ENCODE results near the gene MUC6.

Gene MUC6, protein sequence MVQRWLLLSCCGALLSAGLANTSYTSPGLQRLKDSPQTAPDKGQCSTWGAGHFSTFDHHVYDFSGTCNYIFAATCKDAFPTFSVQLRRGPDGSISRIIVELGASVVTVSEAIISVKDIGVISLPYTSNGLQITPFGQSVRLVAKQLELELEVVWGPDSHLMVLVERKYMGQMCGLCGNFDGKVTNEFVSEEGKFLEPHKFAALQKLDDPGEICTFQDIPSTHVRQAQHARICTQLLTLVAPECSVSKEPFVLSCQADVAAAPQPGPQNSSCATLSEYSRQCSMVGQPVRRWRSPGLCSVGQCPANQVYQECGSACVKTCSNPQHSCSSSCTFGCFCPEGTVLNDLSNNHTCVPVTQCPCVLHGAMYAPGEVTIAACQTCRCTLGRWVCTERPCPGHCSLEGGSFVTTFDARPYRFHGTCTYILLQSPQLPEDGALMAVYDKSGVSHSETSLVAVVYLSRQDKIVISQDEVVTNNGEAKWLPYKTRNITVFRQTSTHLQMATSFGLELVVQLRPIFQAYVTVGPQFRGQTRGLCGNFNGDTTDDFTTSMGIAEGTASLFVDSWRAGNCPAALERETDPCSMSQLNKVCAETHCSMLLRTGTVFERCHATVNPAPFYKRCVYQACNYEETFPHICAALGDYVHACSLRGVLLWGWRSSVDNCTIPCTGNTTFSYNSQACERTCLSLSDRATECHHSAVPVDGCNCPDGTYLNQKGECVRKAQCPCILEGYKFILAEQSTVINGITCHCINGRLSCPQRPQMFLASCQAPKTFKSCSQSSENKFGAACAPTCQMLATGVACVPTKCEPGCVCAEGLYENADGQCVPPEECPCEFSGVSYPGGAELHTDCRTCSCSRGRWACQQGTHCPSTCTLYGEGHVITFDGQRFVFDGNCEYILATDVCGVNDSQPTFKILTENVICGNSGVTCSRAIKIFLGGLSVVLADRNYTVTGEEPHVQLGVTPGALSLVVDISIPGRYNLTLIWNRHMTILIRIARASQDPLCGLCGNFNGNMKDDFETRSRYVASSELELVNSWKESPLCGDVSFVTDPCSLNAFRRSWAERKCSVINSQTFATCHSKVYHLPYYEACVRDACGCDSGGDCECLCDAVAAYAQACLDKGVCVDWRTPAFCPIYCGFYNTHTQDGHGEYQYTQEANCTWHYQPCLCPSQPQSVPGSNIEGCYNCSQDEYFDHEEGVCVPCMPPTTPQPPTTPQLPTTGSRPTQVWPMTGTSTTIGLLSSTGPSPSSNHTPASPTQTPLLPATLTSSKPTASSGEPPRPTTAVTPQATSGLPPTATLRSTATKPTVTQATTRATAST (N-terminal part only)

DNA sequence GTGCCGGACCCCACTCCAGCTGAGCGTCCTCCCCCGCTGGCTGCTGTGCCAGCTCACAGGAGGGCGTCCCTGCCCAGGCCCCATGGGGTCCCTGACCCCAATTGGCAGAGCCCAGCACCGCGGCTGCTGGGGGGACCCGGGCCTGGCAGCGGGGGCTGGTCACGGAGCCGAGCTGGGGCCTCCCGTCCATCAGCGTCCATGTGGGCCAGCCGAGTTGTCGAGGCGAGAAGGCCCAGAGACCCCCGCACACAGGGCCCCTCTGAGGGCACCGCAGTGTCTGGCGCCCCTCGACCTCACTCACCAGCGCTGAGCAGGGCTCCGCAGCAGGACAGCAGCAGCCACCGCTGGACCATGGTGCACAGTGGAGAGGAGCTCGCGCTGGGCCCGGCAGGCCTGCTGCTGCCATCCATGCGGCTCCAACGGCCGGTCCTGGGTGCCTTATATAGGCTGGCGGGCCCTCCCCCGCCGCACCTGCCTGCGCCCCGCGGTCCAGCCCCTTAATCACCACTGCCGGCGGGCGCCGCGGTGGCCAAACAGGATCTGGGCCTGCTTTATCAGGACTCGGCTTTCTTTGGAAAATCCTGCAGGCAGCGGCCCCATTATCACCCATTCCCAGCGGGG lies at the start of gene MUC6:
TSS of gene MUC6 (minus strand) at position 416 of the 621 bp plus-strand sequence. CDS start at position 353, 63 bp downstream.
- TF ChIP-seq POLR2A (IDR thresholded peaks at IDR 0.05; ENCODE audit: low read length): no peak
- TF ChIP-seq GATA1 (IDR thresholded peaks at IDR 0.05; ENCODE audit: low read depth, low read length): no peak
- DNase-seq: no peak

DNA sequence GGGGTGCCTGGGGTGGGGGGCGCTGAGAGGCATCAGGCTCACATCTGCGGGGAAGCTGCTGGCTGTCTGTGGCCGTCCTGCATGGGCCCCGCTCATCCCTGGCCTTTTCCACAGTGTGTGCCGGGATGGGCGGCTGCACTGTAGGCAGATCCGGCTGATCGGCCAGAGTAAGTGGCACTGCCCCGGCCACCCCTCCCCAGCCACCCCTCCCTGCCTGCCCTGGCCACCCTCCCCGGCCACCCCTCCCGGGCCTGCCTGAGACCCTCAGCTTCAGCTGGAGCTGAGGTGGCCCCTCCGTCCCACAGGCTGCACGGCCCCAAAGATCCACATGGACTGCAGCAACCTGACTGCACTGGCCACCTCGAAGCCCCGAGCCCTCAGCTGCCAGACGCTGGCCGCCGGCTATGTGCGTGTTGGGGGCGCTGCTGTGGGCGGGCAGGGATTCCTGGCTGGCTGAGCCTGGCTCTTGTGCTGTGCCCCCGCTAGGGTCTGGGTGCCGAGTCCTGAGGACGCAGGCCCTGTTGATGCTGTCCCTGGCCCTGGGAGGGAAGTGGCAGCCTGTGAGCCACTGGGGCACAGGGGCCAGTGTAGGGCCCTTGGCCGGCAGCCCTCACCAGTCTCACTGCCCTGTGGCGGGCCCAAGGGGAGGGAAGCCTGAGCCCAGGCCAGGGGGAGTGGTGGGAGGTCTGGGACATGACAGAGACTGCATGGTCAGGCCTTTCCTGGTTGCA lies 49.1 kb upstream of the MUC6 start:
- no peak for DNase-seq
- TF ChIP-seq GATA1 (IDR thresholded peaks at IDR 0.05; ENCODE audit: low read depth, low read length) (no peak), POLR2A (IDR thresholded peaks at IDR 0.05; ENCODE audit: low read length) (no peak)

DNA sequence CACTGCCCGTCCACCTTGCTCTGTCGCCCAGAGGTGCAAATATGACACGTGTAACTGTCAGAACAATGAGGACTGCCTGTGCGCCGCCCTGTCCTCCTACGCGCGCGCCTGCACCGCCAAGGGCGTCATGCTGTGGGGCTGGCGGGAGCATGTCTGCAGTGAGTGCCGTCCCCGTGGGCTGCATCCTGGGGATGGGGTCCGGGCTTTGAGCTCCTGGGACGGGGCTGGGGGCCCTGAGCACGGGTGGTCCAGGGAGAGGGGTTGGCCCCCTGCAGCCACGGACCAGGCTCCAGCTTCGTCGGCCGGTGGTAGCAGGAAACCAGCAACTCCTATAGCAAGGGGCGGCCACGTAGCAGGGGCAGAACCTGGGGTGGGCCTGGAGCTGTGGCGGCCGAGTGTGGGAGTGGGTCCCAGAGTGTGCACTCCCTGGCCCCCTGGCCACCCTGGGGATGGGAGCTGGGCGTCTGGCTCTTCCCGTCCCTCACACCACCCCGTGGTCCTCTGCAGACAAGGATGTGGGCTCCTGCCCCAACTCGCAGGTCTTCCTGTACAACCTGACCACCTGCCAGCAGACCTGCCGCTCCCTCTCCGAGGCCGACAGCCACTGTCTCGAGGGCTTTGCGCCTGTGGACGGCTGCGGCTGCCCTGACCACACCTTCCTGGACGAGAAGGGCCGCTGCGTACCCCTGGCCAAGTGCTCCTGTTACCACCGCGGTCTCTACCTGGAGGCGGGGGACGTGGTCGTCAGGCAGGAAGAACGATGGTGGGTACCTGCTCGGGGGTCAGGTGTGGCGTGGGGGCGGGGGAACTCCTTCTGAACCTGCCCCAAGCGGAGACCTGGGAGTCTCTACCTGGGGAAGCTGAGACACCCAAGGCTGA lies 48.3 kb upstream of the MUC6 start:
- no peak for DNase-seq
- TF ChIP-seq POLR2A (IDR thresholded peaks at IDR 0.05; ENCODE audit: low read length): no peak
- no peak for TF ChIP-seq GATA1 (IDR thresholded peaks at IDR 0.05; ENCODE audit: low read depth, low read length)

DNA sequence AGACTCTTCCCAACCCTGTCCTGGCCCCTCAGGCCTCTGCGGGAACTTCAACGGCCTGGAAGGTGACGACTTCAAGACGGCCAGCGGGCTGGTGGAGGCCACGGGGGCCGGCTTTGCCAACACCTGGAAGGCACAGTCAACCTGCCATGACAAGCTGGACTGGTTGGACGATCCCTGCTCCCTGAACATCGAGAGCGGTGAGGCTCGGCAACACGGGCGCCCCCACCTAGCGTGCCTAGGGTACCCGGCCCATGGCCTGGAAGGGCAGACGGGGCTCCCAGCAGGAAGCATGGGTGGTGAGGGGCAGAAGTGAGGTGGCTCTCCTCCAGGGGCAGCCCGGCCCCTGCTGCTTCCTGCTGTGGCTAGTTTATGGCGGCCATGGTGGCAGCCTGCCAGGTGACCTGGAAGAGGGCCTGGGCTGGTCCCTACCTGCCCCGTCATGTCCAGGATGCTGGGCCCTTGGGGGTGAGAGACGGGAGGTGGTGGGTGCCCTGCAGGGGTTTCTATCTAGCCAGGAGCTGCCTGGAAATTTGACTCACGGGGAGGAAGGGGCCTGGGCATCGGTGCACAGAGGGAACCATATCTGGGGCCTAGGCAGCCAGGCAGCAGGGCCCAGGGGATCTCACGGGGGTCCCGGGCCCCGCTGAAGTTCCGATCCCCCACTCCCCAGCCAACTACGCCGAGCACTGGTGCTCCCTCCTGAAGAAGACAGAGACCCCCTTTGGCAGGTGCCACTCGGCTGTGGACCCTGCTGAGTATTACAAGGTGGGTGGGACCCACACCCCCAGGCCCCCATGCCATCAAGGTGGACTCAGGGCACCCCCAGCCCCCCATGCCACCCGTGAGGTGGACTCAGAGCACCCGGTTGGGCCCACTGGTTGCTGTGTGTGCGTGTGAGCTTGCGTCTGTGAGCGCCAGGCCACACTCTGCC lies 47.4 kb upstream of the MUC6 start:
- no peak for DNase-seq
- TF ChIP-seq GATA1 (IDR thresholded peaks at IDR 0.05; ENCODE audit: low read depth, low read length) (no peak), POLR2A (IDR thresholded peaks at IDR 0.05; ENCODE audit: low read length) (no peak)

DNA sequence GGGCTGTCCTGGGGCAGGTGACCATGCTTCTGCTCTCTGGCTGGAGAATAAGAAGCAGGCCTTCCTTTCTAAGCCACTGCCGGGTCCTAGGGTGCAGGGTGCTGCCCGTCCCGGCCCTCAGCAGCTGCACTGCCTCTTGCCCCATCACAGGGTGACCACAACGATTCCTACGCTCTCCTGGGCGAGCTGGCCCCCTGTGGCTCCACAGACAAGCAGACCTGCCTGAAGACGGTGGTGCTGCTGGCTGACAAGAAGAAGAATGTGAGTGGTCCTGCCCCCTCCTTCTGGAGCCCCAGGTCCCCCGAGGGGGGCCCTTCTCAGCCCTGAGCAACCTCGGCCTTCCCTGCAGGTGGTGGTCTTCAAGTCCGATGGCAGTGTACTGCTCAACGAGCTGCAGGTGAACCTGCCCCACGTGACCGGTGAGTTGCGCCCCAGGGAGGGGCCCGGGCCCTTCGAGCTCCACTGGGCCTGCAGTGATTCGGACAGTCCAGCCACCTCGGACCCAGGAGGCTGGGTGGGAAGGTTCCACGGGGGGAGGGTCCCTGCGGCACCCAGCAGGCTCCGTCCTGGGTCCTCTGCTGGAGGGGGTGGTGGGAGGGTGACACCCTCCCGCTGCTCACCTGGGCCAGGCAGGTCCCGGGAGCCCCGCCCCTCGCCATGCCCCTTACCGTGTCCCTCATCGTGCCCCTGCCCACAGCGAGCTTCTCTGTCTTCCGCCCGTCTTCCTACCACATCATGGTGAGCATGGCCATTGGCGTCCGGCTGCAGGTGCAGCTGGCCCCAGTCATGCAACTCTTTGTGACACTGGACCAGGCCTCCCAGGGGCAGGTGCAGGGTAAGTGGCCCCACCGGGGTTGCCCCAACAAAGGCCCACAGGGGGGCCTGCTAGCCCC lies 46.5 kb upstream of the MUC6 start:
- TF ChIP-seq GATA1 (IDR thresholded peaks at IDR 0.05; ENCODE audit: low read depth, low read length) (no peak), POLR2A (IDR thresholded peaks at IDR 0.05; ENCODE audit: low read length) (no peak)
- DNase-seq: no peak

DNA sequence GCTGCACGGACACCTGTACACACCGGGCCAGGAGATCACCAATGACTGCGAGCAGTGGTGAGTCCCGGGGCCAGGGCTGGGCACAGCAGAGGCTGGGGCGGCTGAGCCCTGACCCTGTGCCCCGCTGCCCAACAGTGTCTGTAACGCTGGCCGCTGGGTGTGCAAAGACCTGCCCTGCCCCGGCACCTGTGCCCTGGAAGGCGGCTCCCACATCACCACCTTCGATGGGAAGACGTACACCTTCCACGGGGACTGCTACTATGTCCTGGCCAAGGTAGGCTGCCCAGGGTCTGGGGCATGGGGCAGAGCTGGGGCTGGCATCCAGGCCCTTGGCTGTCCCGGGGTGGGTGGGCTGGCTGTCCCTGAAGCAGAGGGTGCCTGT lies 45.8 kb upstream of the MUC6 start:
- no peak for TF ChIP-seq POLR2A (IDR thresholded peaks at IDR 0.05; ENCODE audit: low read length)
- TF ChIP-seq GATA1 (IDR thresholded peaks at IDR 0.05; ENCODE audit: low read depth, low read length): no peak
- no peak for DNase-seq

DNA sequence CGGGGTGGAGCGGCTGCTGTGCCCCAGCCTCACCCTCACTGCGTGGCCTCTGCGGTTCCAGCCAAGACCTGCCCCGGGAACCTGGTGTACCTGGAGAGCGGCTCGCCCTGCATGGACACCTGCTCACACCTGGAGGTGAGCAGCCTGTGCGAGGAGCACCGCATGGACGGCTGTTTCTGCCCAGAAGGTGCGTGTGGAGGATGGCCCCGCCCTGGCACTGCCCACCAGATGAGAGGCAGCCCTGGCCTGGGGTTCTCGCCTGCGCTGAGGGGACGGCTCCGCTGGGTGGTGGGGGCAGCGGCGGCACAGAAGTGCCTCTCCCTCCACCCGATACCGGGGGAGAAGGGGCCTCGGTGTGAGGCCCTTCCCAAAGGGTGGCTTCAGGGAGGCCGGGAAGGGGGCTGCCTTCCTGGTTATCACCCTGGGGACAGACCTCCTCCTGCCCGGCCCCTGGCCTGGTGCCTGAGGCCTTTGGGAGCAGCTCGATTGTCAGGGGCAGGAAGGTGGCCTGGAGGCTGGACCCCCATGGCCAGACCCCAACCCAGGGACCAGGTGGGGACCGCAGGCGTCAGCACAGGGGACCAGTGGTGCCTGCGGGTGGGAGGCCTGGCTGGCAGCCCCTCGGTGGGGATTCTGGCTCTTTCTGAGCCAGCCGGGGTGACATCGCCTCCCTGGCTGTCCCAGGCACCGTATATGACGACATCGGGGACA lies 45.2 kb upstream of the MUC6 start:
- TF ChIP-seq GATA1 (IDR thresholded peaks at IDR 0.05; ENCODE audit: low read depth, low read length): no peak
- no peak for TF ChIP-seq POLR2A (IDR thresholded peaks at IDR 0.05; ENCODE audit: low read length)

DNA sequence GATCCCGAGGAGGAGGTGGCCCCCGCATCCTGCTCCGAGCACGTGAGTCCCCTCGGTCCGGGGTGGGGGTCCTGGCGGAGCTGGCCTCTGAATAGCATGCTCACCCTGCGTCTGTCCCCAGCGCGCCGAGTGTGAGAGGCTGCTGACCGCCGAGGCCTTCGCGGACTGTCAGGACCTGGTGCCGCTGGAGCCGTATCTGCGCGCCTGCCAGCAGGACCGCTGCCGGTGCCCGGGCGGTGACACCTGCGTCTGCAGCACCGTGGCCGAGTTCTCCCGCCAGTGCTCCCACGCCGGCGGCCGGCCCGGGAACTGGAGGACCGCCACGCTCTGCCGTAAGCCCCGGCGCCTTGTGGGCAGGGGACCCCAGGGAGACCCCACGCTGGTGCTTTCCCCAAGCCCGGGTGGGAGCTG lies 41.7 kb upstream of the MUC6 start:
- no peak for DNase-seq
- no peak for TF ChIP-seq POLR2A (IDR thresholded peaks at IDR 0.05; ENCODE audit: low read length)
- no peak for TF ChIP-seq GATA1 (IDR thresholded peaks at IDR 0.05; ENCODE audit: low read depth, low read length)

More for the DNA sequence above, 45.2 kb upstream of the MUC6 start:
- no peak for DNase-seq

DNA sequence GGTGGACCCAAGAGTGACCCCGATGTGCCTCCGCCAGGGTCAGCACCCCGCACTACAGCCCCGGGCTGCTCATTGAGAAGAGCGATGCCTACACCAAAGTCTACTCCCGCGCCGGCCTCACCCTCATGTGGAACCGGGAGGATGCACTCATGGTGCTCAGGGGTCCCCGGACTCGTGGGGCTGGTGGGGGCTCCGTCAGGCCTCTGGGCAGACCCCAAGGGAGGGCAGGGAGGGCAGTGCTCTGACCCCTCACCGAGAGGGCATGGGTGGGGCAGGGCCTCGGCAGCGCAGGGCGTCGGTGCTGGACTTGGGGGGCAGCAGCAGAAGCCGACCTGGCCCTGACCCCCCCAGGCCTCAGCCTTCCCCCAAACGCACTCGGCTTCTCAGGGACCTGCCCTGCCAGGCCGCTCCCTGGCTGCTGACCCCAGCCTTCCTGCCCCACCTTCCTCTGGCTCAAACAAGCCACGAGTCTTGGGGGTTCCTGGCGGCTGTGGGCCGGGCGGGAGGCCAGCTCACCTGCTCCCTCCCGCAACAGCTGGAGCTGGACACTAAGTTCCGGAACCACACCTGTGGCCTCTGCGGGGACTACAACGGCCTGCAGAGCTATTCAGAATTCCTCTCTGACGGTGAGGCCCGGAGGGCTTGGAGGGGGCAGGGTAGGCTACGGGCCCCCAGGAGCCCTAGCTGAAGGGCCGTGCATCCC lies 41.0 kb upstream of the MUC6 start:
- no peak for DNase-seq
- TF ChIP-seq POLR2A (IDR thresholded peaks at IDR 0.05; ENCODE audit: low read length) (no peak), GATA1 (IDR thresholded peaks at IDR 0.05; ENCODE audit: low read depth, low read length) (no peak)
